Type B pancreatic cell (in vitro differentiated cells): Measurements from ENCODE around the gene SMARCA4. TPM values are rescaled to one million over a fixed set of nuclear protein-coding genes. Genes with fewer than 3 reads are reported as not detected.

Source experiments
- DNase-seq: peaks from one replicate; pipeline ENCODE4 v3.0.0; 2021; ENCODE audit warnings: mixed read lengths; ENCODE audit not compliant: unreplicated experiment; ENCODE audit errors: extremely low spot score
- H3K27ac Mint-ChIP-seq: 2 replicates; pipeline ENCODE4 v1.8.0; 2021; ENCODE audit warnings: mild to moderate bottlenecking, mixed read lengths
- H3K27me3 Mint-ChIP-seq: 2 replicates; pipeline ENCODE4 v1.8.0; 2021; ENCODE audit warnings: mixed read lengths
- H3K36me3 Mint-ChIP-seq: 2 replicates; pipeline ENCODE4 v1.8.0; 2021; ENCODE audit warnings: mixed read lengths
- H3K4me1 Mint-ChIP-seq: one replicate; pipeline ENCODE4 v1.8.0; 2021; ENCODE audit warnings: mixed read lengths; ENCODE audit not compliant: unreplicated experiment
- H3K4me3 Mint-ChIP-seq: 2 replicates; pipeline ENCODE4 v1.8.0; 2021; ENCODE audit warnings: mild to moderate bottlenecking, mixed read lengths
- H3K9me3 Mint-ChIP-seq: 2 replicates; pipeline ENCODE4 v1.8.0; 2021; ENCODE audit warnings: mixed read lengths
- CTCF ChIP-seq: fragments of 200-600 bp; sonication (generic); conservative IDR thresholded peaks from 2 replicates; pipeline ENCODE4 v1.5.0; 2021; ENCODE audit warnings: antibody characterized with exemption, mild to moderate bottlenecking
- total RNA-seq: library from RNA; stranded (reverse); gene quantifications from 2 replicates; pipeline ENCODE4 v1.2.1, GENCODE V29; 2021; ENCODE audit warnings: low replicate concordance

Gene SMARCA4
- total RNA-seq, 1 donor from 2014 or later: 244 TPM

GRCh38 chr19:10961073-10961860 lies 437 bp downstream of the SMARCA4 start:
- no peak for DNase-seq
- no peaks in the 10 kb centered on the region for H3K9me3 Mint-ChIP-seq
- H3K27me3 Mint-ChIP-seq: no peaks in the 10 kb centered on the region
- TF ChIP-seq CTCF: no peak
- H3K4me3 Mint-ChIP-seq: peak overlapping the region; percentile 96
- H3K36me3 Mint-ChIP-seq: peaks cover 9% of the 10 kb centered on the region
- H3K4me1 Mint-ChIP-seq: peaks cover 21% of the 10 kb centered on the region
- peak overlapping the region; percentile 94 for H3K27ac Mint-ChIP-seq

- peaks cover 12% of the 10 kb centered on the region for H3K36me3 Mint-ChIP-seq
- H3K27me3 Mint-ChIP-seq: no peaks in the 10 kb centered on the region
- H3K9me3 Mint-ChIP-seq: no peaks in the 10 kb centered on the region
- peak overlapping the region; percentile 94 for H3K27ac Mint-ChIP-seq
- H3K4me1 Mint-ChIP-seq: peaks cover 26% of the 10 kb centered on the region
- TF ChIP-seq CTCF: no peak
- H3K4me3 Mint-ChIP-seq: peak overlapping the region; percentile 96
- DNase-seq: no peak
Measured at GRCh38 chr19:10962863-10963262, 2.0 kb downstream of the SMARCA4 start.

GRCh38 chr19:10963865-10964264 lies 3.0 kb downstream of the SMARCA4 start:
- TF ChIP-seq CTCF: no peak
- Mint-ChIP-seq H3K27me3 (no peaks in the 10 kb centered on the region), H3K27ac (peak overlapping the region; percentile 94), H3K4me3 (peak overlapping the region; percentile 96), H3K4me1 (peaks cover 35% of the 10 kb centered on the region), H3K36me3 (peaks cover 12% of the 10 kb centered on the region), H3K9me3 (no peaks in the 10 kb centered on the region)
- DNase-seq: no peak

GRCh38 chr19:10964903-10965302 lies 4.1 kb downstream of the SMARCA4 start:
- peaks cover 42% of the 10 kb centered on the region for H3K4me1 Mint-ChIP-seq
- TF ChIP-seq CTCF: peak; percentile 45
- peak overlapping the region; percentile 46 for H3K27ac Mint-ChIP-seq
- H3K4me3 Mint-ChIP-seq: peak overlapping the region; percentile 36
- DNase-seq: no peak
- H3K36me3 Mint-ChIP-seq: peaks cover 15% of the 10 kb centered on the region
- H3K9me3 Mint-ChIP-seq: no peaks in the 10 kb centered on the region
- H3K27me3 Mint-ChIP-seq: no peaks in the 10 kb centered on the region

- H3K4me1 Mint-ChIP-seq: peaks cover 46% of the 10 kb centered on the region
- TF ChIP-seq CTCF: no peak
- H3K36me3 Mint-ChIP-seq: peaks cover 18% of the 10 kb centered on the region
- no peak for DNase-seq
- no peaks in the 10 kb centered on the region for H3K9me3 Mint-ChIP-seq
- peak overlapping the region; percentile 18 for H3K4me3 Mint-ChIP-seq
- H3K27me3 Mint-ChIP-seq: no peaks in the 10 kb centered on the region
- H3K27ac Mint-ChIP-seq: peak overlapping the region; percentile 48
Measured at GRCh38 chr19:10965398-10965797, 4.6 kb downstream of the SMARCA4 start.
